Thyroid gland (tissue), 4 donors: ENCODE data around the gene HHATL. TPM values are rescaled to one million over a fixed set of nuclear protein-coding genes. Genes with fewer than 3 reads are reported as not detected.

ENCODE experiments used
- DNase-seq, 2 donors: peaks; one replicate each; pipeline ENCODE4 v3.0.0-alpha.2; 2019
- H3K27ac ChIP-seq, 3 donors: fragments of 200-600 bp; sonication (generic); 1 replicate in 2 of 3; 2 replicates in 1 of 3; pipeline ENCODE4 v1.5.1; 2016 to 2019; ENCODE audit warnings: mild to moderate bottlenecking in 1 of 3, moderate library complexity in 1 of 3
- H3K27me3 ChIP-seq: fragments of 200-600 bp; sonication (generic); one replicate; pipeline ENCODE4 v1.5.1; 2019
- H3K36me3 ChIP-seq, 2 donors: fragments of 200-600 bp; sonication (generic); one replicate each; pipeline ENCODE4 v1.5.1; 2016 to 2019
- H3K4me1 ChIP-seq, 2 donors: fragments of 200-600 bp; sonication (generic); one replicate each; pipeline ENCODE4 v1.5.1; 2017 to 2019
- H3K4me3 ChIP-seq, 3 donors: fragments of 200-600 bp; sonication (generic); replicated peaks in 1 of 3; 1 replicate in 2 of 3; 2 replicates in 1 of 3; pipeline ENCODE4 v1.5.1; 2016; ENCODE audit warnings: mild to moderate bottlenecking in 1 of 3
- H3K9me3 ChIP-seq: fragments of 200-600 bp; sonication (generic); one replicate; pipeline ENCODE4 v1.5.1; 2017
- CTCF ChIP-seq, 6 experiments: fragments of 200-600 bp in 3 of 6; fragments of 450-650 bp in 3 of 6; sonication (generic) in 3 of 6; IDR thresholded peaks; one replicate each; pipeline ENCODE4 v1.5.1; 2016 to 2019; ENCODE audit warnings: antibody characterized with exemption in 6 of 6, mild to moderate bottlenecking in 2 of 6, inconsistent platforms in 1 of 6, moderate library complexity in 1 of 6
- POLR2A ChIP-seq, 2 donors: fragments of 450-650 bp; IDR thresholded peaks; one replicate each; pipeline ENCODE4 v1.6.1; 2017; ENCODE audit warnings: antibody characterized with exemption in 2 of 2, mild to moderate bottlenecking in 2 of 2, moderate library complexity in 1 of 2
- WGBS, 2 donors: methylation state at CpG; one replicate each; pipeline ENCODE4 v1.1.5; 2017; 5-methylcytosine and 5-hydroxymethylcytosine counted together
- intact Hi-C: fragments of 100-400 bp; cut with DNase I; formaldehyde crosslinking; loops from one replicate; pipeline ENCODE4 v1.15.1; 2023
- total RNA-seq, 4 donors: library from RNA; depleted of rRNA; stranded (reverse); fragments of >200 nt; gene quantifications; one replicate each; pipeline ENCODE4 v1.2.3, GENCODE V29; 2016

The HHATL gene
- total RNA-seq, 4 donors from 2014 or later, result 15.7 to 64.1 (median 32.4) TPM

GRCh38 chr3:42651248-42652091 is 51.1 kb downstream of the HHATL start:
- WGBS, 2 donors, result 83 to 85% methylated on average over 8 to 9 of the region's 9 CpGs
- Histone ChIP-seq H3K9me3 (no peaks in the 10 kb centered on the region), H3K36me3 (peaks cover 4 to 18% of the 10 kb centered on the region in 2 donors), H3K4me3 (no peak overlapping the region), H3K27ac (peak overlapping the region in 2 of 3 donors; percentile 86 to 97), H3K4me1 (peaks cover 28 to 36% of the 10 kb centered on the region in 2 donors), H3K27me3 (no peaks in the 10 kb centered on the region)
- intact Hi-C loops, result no loop called here
- no peak for DNase-seq
- TF ChIP-seq CTCF (IDR thresholded peaks at IDR 0.05), result no peak
- TF ChIP-seq POLR2A (IDR thresholded peaks at IDR 0.05), result no peak

GRCh38 chr3:42649783-42650182 is 52.8 kb downstream of the HHATL start:
- no peak overlapping the region for H3K4me3 ChIP-seq
- TF ChIP-seq CTCF (IDR thresholded peaks at IDR 0.05), result no peak
- TF ChIP-seq POLR2A (IDR thresholded peaks at IDR 0.05), result no peak
- intact Hi-C loops, result no loop called here
- no peak overlapping the region for H3K27ac ChIP-seq
- no peaks in the 10 kb centered on the region for H3K9me3 ChIP-seq
- no peaks in the 10 kb centered on the region for H3K27me3 ChIP-seq
- DNase-seq, result no peak
- WGBS, 2 donors, result 88 to 91% methylated on average over 4 of the region's 4 CpGs
- peaks cover 24% of the 10 kb centered on the region in 2 donors for H3K4me1 ChIP-seq
- H3K36me3 ChIP-seq, result peaks cover 14 to 33% of the 10 kb centered on the region in 2 donors

GRCh38 chr3:42649006-42649405 is 53.6 kb downstream of the HHATL start:
- Histone ChIP-seq H3K27me3 (no peaks in the 10 kb centered on the region), H3K27ac (no peak overlapping the region), H3K4me3 (no peak overlapping the region), H3K36me3 (peaks cover 17 to 40% of the 10 kb centered on the region in 2 donors), H3K9me3 (no peaks in the 10 kb centered on the region), H3K4me1 (peaks cover 22 to 24% of the 10 kb centered on the region in 2 donors)
- TF ChIP-seq POLR2A (IDR thresholded peaks at IDR 0.05) (no peak), CTCF (IDR thresholded peaks at IDR 0.05) (no peak)
- intact Hi-C loops, result no loop called here
- 80 to 91% methylated on average over 2 of the region's 2 CpGs for WGBS, 2 donors
- DNase-seq, result no peak

GRCh38 chr3:42647821-42648459 is 54.7 kb downstream of the HHATL start:
- Histone ChIP-seq H3K4me3 (no peak overlapping the region), H3K27ac (no peak overlapping the region), H3K4me1 (peaks cover 13 to 16% of the 10 kb centered on the region in 2 donors), H3K9me3 (no peaks in the 10 kb centered on the region), H3K36me3 (peaks cover 28 to 51% of the 10 kb centered on the region in 2 donors), H3K27me3 (no peaks in the 10 kb centered on the region)
- intact Hi-C loops, result no loop called here
- 86 to 89% methylated on average over 5 of the region's 5 CpGs for WGBS, 2 donors
- no peak for TF ChIP-seq CTCF (IDR thresholded peaks at IDR 0.05)
- no peak for TF ChIP-seq POLR2A (IDR thresholded peaks at IDR 0.05)
- DNase-seq, result no peak

Other genes with a start within 250 kb of the HHATL start
- 100 to 1,000 TPM in 1 of 4 donors, 10 to 100 TPM in 2, 1 to 10 TPM in 1; 6.3 to 117 (median 26.0) TPM for gene VIPR1, start 200.2 kb downstream of the HHATL start, total RNA-seq
- gene SEC22C, start 120.8 kb downstream of the HHATL start, total RNA-seq, result 10 to 100 TPM; 59.9 to 66.4 (median 62.7) TPM
- 10 to 100 TPM; 16.0 to 54.0 (median 27.9) TPM for gene SS18L2, start 111.9 kb downstream of the HHATL start, total RNA-seq
- gene NKTR, start 102.1 kb downstream of the HHATL start, total RNA-seq, result 100 to 1,000 TPM; 157 to 383 (median 197) TPM
- gene ZBTB47, start 49.1 kb downstream of the HHATL start, total RNA-seq, result 10 to 100 TPM; 33.3 to 44.4 (median 42.0) TPM
- not detected for gene KLHL40, start 17.3 kb downstream of the HHATL start, total RNA-seq
- gene CCDC13, start 70.5 kb upstream of the HHATL start, total RNA-seq, result 1 to 10 TPM; 4.0 to 7.7 (median 6.0) TPM
- 100 to 1,000 TPM; 171 to 217 (median 211) TPM for gene HIGD1A, start 101.7 kb upstream of the HHATL start, total RNA-seq
- gene ACKR2, start 106.6 kb upstream of the HHATL start, total RNA-seq, result 10 to 100 TPM in 2 of 4 donors, 1 to 10 TPM in 2; 5.6 to 15.3 (median 10.7) TPM
- not detected for gene CYP8B1, start 173.1 kb upstream of the HHATL start, total RNA-seq
- 10 to 100 TPM in 2 of 4 donors, 1 to 10 TPM in 2; 8.5 to 14.2 (median 9.8) TPM for gene ZNF662, start 203.3 kb upstream of the HHATL start, total RNA-seq